GM18873 (cell line): ENCODE results near the gene CTNNA1.
"Not testable (repeated sequence)": the region's sequence is repeated elsewhere in the genome, so short reads cannot be mapped to it uniquely, and the experiment has no call there.

Experiments used
- ATAC-seq: cut with Tn5 transposase; IDR thresholded peaks from one replicate; pipeline ENCODE4 v1.9.1; 2021; ENCODE audit warnings: mild to moderate bottlenecking, moderate library complexity, moderate number of reproducible peaks; ENCODE audit not compliant: unreplicated experiment, low FRiP score

Gene CTNNA1

GRCh38 chr5:138752951-138753793 is at the start of gene CTNNA1:
Gene CTNNA1 (plus strand): TSS chr5:138753425. CDS start chr5:138781925, 28,500 bp downstream.
- ATAC-seq = no peak

DNA sequence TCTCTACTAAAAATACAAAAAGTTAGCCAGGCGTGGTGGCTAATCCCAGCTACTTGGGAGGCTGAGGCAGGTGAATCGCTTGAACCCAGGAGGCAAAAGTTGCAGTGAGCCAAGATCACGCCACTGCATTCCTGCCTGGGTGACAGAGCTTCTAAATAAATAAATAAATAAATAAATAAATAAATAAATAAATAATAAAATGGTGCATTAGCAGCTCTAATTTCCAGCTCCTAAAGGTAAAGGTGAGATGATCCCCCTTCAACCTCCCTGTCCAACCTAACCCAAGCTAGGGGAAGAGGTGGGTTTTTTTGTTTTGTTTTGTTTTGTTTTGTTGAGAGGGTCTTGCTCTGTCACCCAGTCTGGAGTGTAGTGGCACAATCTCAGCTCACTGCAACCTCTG is 49.4 kb upstream of the CTNNA1 start:
- ATAC-seq = not testable (repeated sequence)

DNA sequence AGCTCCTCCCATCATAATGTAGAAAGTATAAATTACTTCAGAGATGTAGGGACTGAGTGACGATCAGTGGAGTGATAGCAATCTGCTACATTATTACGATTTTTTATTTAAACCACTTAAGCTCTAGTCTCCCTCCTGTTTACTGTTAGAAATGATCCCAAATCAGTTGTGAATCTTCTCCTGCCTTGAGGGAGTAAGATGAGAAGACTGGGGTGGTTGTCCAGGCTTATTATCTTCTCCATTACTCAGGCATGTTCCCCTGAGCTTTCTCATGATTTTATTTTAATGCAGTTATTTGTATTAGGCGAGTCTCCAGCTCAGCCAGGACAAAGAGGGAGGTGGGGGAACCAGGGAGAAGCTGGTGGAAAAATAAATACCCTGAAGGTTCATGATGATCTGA is 48.2 kb upstream of the CTNNA1 start:
- ATAC-seq = no peak

DNA sequence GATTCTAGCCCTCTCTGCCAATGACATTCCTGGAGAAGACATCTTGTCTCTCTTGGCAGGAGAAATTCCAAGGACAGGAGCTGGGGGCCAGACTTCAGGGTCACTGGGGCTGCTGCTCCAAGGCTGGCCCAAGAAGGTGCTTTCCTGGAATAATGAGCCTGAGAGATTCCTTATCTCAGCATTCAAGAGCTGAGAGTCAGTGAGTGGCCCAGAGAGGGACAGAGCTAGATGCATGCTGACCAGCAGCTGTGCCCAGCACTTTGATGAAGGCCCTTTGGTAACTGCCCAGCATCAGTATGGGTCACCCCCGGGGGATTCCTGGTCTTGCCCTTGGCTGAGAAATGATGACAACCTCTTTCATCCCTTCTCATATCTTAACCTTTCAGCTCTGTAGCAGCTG is 47.7 kb upstream of the CTNNA1 start:
- no peak for ATAC-seq

DNA sequence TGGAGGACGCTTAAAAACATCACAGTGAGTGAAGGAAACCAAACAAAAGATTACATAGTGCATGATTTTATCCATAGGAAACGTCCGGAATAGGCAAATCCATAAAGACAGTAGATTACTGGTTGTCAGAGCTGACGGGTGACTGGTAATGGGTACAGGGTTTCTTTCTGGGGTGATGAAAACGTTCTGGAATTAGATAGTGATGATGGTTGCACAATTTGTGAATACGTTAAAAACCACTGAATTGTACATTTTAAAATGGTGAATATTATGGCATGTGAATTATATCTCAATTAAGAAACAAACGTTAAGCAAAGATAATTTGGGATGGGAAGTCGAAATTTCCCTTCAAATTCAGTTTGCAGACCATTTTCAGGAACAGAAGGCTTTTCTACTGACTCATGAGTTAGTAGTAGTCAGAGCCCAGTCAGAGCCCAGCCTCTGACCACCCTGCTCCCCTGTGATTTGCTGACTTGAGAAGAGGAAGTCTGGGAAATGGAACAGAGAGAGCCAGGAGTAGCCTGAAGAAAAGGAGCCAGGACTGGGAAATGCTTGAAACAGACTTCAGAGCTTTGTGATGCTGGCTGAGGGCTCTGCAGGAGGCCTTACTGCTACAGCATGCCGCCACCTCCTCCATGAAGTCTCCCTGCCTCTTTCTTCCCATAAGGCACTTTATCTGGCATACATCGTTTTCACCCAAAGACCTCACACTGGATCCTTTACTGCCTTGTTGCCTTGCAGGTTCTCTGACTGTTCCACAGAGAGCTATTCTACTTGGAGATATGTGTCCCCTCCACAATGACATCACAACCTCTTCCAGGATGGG is 46.4 kb upstream of the CTNNA1 start:
- no peak for ATAC-seq

DNA sequence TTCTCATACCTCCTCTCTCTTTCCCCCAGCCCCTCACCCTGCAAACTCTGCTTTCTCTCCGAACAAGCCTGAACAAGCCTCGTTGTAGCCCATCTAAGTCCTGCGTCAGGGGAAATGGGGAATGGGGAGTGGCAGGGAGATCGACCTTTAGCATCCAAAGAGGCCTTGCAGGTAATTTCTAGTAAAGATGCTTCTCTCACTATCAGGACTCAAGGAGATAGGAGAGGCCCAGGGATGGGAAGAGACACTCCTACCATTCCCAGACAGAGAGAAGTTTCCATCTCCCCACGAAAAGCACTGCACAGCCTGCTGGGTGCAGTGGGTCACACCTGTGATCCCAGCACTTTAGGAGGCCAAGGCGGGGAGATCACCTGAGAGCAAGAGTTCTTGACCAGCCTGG is 44.4 kb upstream of the CTNNA1 start:
- ATAC-seq = no peak

GRCh38 chr5:138709202-138709601 is 44.0 kb upstream of the CTNNA1 start:
- ATAC-seq = no peak

GRCh38 chr5:138711087-138711486 is 42.1 kb upstream of the CTNNA1 start:
- ATAC-seq = no peak

GRCh38 chr5:138711811-138712210 is 41.4 kb upstream of the CTNNA1 start:
- no peak for ATAC-seq

DNA sequence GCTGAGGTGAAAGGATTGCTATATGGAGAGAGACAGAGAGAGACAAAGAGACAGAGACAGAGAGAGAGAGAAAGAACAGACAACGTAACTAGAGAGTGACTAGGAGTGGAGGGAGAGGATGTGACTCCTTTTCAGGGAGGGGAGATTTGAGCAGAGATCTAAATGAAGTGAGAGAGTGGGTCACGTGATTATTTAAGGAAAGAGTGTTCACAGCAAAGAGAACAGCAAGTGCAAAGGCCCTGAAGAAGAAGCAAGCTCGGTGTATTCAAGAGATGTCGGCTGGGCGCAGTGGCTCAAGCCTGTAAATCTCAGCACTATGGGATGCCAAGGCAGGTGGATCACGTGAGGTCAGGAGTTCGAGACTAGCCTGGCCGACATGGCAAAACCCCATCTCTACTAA is 40.9 kb upstream of the CTNNA1 start:
- no peak for ATAC-seq

DNA sequence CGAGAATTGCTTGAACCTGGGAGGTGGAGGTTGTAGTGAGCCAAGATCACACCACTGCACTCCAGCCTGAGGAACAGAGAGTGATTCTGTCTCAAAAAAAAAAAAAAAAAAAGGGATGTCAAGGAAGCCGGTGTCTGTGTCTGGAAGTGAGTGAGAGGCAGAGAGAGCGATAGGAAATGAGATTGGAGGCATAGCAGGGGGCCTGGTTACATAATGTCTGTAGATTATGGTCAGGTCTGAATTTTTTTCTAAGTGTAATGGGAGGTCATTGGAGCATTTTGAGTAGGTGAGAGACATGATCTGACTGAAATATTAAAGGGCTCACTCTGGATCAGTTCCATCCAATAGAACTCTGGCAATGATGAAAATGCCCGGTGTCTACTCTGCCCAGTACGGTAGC is 40.4 kb upstream of the CTNNA1 start:
- no peak for ATAC-seq

DNA sequence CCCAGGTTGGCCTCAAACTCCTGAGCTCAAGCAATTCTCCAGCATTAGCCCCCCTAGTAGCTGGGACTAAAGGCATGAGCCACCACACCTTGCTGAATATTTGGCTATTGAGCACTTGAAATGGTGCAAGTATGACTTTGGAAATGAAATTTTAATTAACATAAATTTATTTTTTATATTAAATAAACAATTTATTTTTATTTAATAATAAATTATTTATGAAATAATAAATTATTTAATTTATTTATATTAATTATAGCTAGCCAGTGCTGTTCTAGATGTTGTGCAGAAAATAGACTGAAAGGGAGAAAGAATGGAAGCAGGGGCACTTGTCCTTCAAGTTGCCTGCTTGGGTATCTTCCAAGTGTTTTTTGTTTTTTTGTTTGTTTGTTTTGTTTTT is 40.0 kb upstream of the CTNNA1 start:
- ATAC-seq = no peak

GRCh38 chr5:138714694-138715093 is 38.5 kb upstream of the CTNNA1 start:
- ATAC-seq = no peak

DNA sequence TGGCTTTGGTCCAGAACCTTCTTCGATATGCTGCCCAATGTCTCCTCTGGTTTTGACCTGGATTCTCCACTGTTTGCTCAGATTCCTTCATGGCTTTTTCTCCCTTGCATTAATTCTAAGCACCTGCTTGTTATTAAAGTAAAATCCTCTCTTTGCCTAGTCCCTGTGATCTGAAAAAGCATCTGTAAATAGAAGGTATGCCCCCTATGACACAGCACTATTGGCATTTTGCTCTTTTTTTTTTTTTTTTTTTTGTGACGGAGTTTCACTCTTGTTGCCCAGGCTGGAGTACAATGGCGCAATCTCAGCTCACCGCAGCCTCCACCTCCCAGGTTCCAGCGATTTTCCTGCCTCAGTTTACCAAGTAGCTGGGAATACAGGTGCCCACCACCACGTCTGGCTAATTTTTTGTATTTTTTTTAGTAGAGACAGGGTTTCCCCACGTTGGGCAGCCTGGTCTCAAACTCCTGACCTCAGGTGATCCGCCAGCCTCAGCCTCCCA is 37.2 kb upstream of the CTNNA1 start:
- not testable (repeated sequence) for ATAC-seq

DNA sequence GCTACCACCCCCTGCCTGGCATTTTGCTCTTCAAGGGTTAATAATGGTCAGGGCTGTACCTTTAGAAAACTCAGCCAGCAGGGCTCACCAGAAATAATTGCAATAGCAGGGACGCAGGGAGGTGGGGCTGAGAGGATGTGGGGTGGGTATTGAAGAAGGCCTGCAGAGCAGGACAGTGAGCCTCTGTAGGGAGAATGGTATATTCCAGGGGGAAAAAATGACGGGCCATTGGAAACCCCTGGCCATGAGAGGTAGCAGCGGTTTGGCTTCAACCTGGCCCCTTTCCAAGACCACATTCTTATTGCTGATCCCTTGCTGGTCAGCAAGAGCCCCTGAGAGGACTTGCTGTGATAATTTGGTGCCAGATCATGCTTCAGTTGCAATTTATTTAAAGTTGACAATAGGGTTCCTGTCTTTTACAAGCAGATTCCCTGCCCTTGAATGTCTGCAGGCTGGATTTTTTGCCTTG is 36.7 kb upstream of the CTNNA1 start:
- no peak for ATAC-seq

DNA sequence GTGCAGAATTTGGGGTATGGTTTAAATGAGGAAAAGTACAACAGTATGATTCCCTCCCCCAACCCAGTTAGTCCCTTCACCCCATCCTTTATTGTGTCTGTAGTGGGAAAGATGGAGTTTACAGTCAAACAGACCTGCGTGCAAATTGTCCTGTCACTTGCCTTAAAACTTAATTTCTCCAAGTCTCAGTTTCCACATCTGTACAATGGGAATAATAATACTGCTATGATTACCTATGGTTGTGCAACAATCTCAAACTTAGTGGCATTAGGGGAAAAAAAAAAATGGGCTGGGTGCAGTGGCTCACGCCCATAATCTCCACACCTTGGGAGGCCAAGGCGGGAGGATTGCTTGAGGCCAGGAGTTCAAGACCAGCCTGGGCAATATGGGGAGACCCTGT is 35.8 kb upstream of the CTNNA1 start:
- no peak for ATAC-seq

- no peak for ATAC-seq
These were observed 33.4 kb upstream of the CTNNA1 start for GRCh38 chr5:138719811-138720210.

GRCh38 chr5:138720840-138721239 is 32.4 kb upstream of the CTNNA1 start:
- no peak for ATAC-seq

DNA sequence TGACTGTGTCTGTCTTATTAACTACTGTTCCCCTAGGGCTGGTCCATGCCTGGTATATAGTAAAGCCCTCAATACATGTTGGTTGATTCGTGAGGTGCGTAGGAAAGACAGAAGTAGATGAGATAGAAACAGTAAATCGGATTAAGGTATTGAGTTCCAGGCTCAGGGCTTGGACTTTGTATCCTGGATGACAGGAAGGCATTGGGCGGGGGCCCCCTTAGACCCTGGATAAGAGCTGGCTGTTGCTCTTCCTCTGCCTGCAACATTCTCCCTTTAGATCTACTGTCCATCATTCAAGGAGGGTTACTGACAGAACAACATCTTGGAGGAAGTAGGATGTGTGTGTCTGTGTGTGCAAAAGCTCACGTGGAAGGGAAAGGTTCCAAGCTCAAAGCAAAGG is 31.2 kb upstream of the CTNNA1 start:
- no peak for ATAC-seq

DNA sequence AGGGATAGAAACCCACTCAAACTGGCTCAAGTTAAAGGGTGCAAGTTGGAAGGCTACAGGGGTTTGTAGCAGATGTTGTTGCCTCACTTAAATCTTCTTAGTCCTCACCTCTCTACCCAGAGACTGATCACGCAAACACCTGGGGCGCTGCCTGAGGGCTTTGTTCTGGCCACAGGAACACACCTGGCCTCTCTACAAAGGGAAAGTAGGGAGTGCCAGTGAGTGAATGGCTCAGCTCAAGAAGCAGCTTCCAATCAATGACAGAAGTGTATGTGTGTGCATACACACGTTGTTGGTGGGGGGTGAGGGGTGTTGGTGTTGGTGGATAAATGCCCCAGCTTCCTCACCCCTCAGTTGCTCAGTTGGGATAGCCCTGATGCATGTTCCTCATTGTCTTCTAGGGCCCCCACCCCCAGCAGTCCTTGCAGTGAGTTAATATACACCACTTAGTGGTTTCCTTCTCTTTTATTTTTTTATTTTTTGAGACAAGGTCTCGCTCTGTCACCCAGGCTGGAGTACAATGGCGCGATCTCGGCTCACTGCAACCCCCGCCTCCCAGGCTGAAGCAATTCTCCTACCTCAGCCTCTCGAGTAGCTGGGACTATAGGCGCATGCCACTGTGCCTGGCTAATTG is 30.6 kb upstream of the CTNNA1 start:
- ATAC-seq = no peak
